Epithelial cell of proximal tubule (primary cell): ENCODE measurements around the gene ANKIB1. TPM values are rescaled to one million over a fixed set of nuclear protein-coding genes. Genes with fewer than 3 reads are reported as not detected.
"Not testable (repeated sequence)": the region's sequence is repeated elsewhere in the genome, so short reads cannot be mapped to it uniquely, and the experiment has no call there.

Experiments used
- DNase-seq: peaks from one replicate; pipeline ENCODE4 v3.0.0-alpha.2; 2011; ENCODE audit warnings: low read depth
- H3K4me3 ChIP-seq: 2 replicates; pipeline ENCODE4 v1.5.1; 2011; ENCODE audit warnings: low read depth, mild to moderate bottlenecking, low read length
- CTCF ChIP-seq: conservative IDR thresholded peaks from 2 replicates; pipeline ENCODE4 v1.5.1; 2012; ENCODE audit warnings: low read depth, mild to moderate bottlenecking, low read length
- total RNA-seq: library from RNA; depleted of rRNA; stranded (reverse); fragments of >200 nt; gene quantifications from 2 replicates; pipeline ENCODE4 v1.2.3, GENCODE V29; 2015

Gene ANKIB1
- total RNA-seq, 1 donor from 2014 or later = 27.3 TPM

- no peak for TF ChIP-seq CTCF
- H3K4me3 ChIP-seq = no peak overlapping the region
- DNase-seq = no peak
Measured at GRCh38 chr7:92250603-92251002, 4.8 kb downstream of the ANKIB1 start.

GRCh38 chr7:92251181-92251580 lies 5.4 kb downstream of the ANKIB1 start:
- DNase-seq = no peak
- H3K4me3 ChIP-seq = no peak overlapping the region
- TF ChIP-seq CTCF = no peak

- H3K4me3 ChIP-seq = no peak overlapping the region
- no peak for DNase-seq
- no peak for TF ChIP-seq CTCF
Measured at GRCh38 chr7:92253251-92253650, 7.5 kb downstream of the ANKIB1 start.

- not testable (repeated sequence) for DNase-seq
Measured at GRCh38 chr7:92254800-92255199, 9.0 kb downstream of the ANKIB1 start.

GRCh38 chr7:92255308-92255707 lies 9.5 kb downstream of the ANKIB1 start:
- TF ChIP-seq CTCF = no peak

More at GRCh38 chr7:92254800-92255199, 9.0 kb downstream of the ANKIB1 start:
- not testable (repeated sequence) for H3K4me3 ChIP-seq

GRCh38 chr7:92259062-92259461 lies 13.3 kb downstream of the ANKIB1 start:
- no peak for TF ChIP-seq CTCF
- no peak for DNase-seq
- H3K4me3 ChIP-seq = no peak overlapping the region

More at GRCh38 chr7:92255308-92255707, 9.5 kb downstream of the ANKIB1 start:
- no peak for DNase-seq
- no peak overlapping the region for H3K4me3 ChIP-seq

- no peak for TF ChIP-seq CTCF
- no peak overlapping the region for H3K4me3 ChIP-seq
- DNase-seq = no peak
Measured at GRCh38 chr7:92259610-92260247, 14.0 kb downstream of the ANKIB1 start.
